Stimulated activated CD4-positive, alpha-beta T cell treated with anti-CD3 and anti-CD28 coated beads, TNF-alpha, amount 100 ng/mL, for 1 hour (primary cell): ENCODE data around the gene KRT16.
"Not testable (repeated sequence)": the region's sequence is repeated elsewhere in the genome, so short reads cannot be mapped to it uniquely, and the experiment has no call there.

Source experiments
- DNase-seq, 3 donors: peaks; one replicate each; pipeline ENCODE4 v3.0.0-alpha.2; 2020; ENCODE audit warnings: low read depth in 3 of 3, low spot score in 1 of 3

The KRT16 gene

GRCh38 chr17:41615454-41615853, 2.9 kb upstream of the KRT16 start:
- no peak for DNase-seq

- DNase-seq: not testable (repeated sequence)
These were observed 2.2 kb upstream of the KRT16 start for GRCh38 chr17:41614767-41615166.

- DNase-seq: no peak
These were observed 1.5 kb upstream of the KRT16 start for GRCh38 chr17:41614098-41614497.

GRCh38 chr17:41613277-41614082, 913 bp upstream of the KRT16 start:
- DNase-seq: no peak

GRCh38 chr17:41610965-41611640, 1.5 kb downstream of the KRT16 start:
- no peak for DNase-seq

GRCh38 chr17:41610061-41610517, 2.5 kb downstream of the KRT16 start:
- not testable (repeated sequence) for DNase-seq

- not testable (repeated sequence) for DNase-seq
These were observed 5.6 kb downstream of the KRT16 start for GRCh38 chr17:41606930-41607329.

- no peak for DNase-seq
These were observed 10.0 kb downstream of the KRT16 start for GRCh38 chr17:41602524-41602923.

- DNase-seq: no peak
These were observed 12.2 kb downstream of the KRT16 start for GRCh38 chr17:41600318-41600717.

- no peak for DNase-seq
These were observed 12.9 kb downstream of the KRT16 start for GRCh38 chr17:41599680-41600079.

GRCh38 chr17:41595585-41595984, 17.0 kb downstream of the KRT16 start:
- DNase-seq: no peak

GRCh38 chr17:41594363-41594915, 18.1 kb downstream of the KRT16 start:
- DNase-seq: no peak

GRCh38 chr17:41593306-41593981, 19.1 kb downstream of the KRT16 start:
- DNase-seq: no peak

- no peak for DNase-seq
These were observed 19.8 kb downstream of the KRT16 start for GRCh38 chr17:41592601-41593305.

GRCh38 chr17:41589301-41589700, 23.3 kb downstream of the KRT16 start:
- no peak for DNase-seq

GRCh38 chr17:41588126-41588810, 24.3 kb downstream of the KRT16 start:
- no peak for DNase-seq

GRCh38 chr17:41586863-41587495, 25.6 kb downstream of the KRT16 start, which contains the start of gene KRT14:
TSS of gene KRT14 (minus strand) at chr17:41586895. CDS start at chr17:41586834, 61 bp downstream.
- no peak for DNase-seq

- DNase-seq: no peak
These were observed 27.1 kb downstream of the KRT16 start for GRCh38 chr17:41585301-41586056.

GRCh38 chr17:41584331-41584927, 28.1 kb downstream of the KRT16 start:
- DNase-seq: not testable (repeated sequence)
